Measurements from ENCODE around the gene BAAT. TPM values are rescaled to one million over a fixed set of nuclear protein-coding genes. Genes with fewer than 3 reads are reported as not detected.

The BAAT gene
- total and polyA plus RNA-seq, 2 of the 4 experiments (the other 2 are of a cell fraction), result not detected

DNA sequence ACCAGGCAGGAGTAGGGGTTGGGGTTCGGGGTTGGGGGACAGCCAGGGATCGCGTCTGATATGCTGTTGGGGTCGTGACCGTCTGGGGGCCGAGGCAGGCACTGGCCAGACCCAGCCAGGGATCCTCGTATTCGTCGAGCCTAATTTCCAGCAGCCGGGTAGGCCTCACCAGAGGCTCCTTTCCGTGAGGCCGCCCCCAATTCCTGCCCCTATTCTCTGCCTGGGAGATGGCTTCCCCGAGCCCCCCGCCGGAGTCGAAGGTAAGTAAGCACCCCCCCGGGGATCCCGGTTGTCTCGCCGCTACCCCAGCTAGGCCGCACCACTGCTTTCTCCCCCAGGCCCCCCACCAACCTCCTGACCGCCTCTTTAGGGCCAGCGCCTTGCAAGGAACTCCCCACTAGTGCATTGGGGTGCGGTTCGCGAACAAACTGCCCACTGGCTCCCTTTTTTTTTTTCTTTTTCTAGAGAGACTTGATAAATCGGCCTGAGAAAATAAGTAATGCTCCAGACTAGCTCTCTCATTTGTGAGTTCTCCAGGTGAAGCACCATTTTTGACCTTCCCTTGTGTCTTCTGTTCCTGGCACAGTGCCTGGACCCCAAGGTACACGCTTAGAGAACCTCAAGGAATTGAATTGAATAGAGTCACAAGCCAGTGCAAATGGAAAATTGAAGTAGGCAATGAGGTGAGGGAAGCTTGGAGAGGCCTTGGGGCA, 14.3 kb upstream of the BAAT start:
- Histone ChIP-seq H3K27me3 (ENCODE audit: control insufficient read depth, insufficient read depth, low read length) (no peaks in the 10 kb centered on the region), H2BK15ac (ENCODE audit: low read depth, low read length) (no peak overlapping the region), H2AK5ac (ENCODE audit: low read depth, low read length) (peak overlapping the region; percentile 69; the same call in 1 of the 2 replicates), H4K8ac (ENCODE audit: low read depth in 2 of 2, low read length in 2 of 2) (peak overlapping the region; percentile 36 to 66; a peak in 1 of 4 replicates), H3K23ac (ENCODE audit: low read depth, low read length) (peak overlapping the region; percentile 83), H3K4ac (ENCODE audit: low read depth, low read length) (peak overlapping the region; percentile 66), H3K4me3 (ENCODE audit: insufficient read depth, low read depth, low read length) (peak overlapping the region; percentile 58), H2BK5ac (ENCODE audit: low read depth, low read length, poor library complexity, severe bottlenecking) (peak overlapping the region; percentile 58), H3K9me1 (ENCODE audit: insufficient read depth, low read length) (no peaks in the 10 kb centered on the region), H3K27ac (ENCODE audit: insufficient read depth, low read length) (peak overlapping the region; percentile 65), H4K91ac (ENCODE audit: insufficient read depth, low read depth, low read length) (peak overlapping the region; percentile 62; the same call in 1 of the 2 replicates), H3K14ac (replicated peaks; ENCODE audit: low read depth, low read length) (peak overlapping the region; percentile 84), H3K4me1 (ENCODE audit: control insufficient read depth, insufficient read depth, low read length) (peaks cover 2% of the 10 kb centered on the region), H2BK20ac (ENCODE audit: low read depth, low read length) (no peak overlapping the region), H2AFZ (replicated peaks; ENCODE audit: low read length, poor library complexity) (peak overlapping the region; percentile 93), H3K79me1 (ENCODE audit: low read depth in 1 of 2, low read length in 2 of 2) (peaks cover 32 to 45% of the 10 kb centered on the region in 2 experiments), H3K56ac (ENCODE audit: extremely low read depth, insufficient read depth, low read length) (peak overlapping the region; percentile 30; the same call in 1 of the 2 replicates), H2AK9ac (replicated peaks; ENCODE audit: low read depth, low read length, poor library complexity) (peak overlapping the region; percentile 94), H2BK120ac (ENCODE audit: low read depth, low read length) (no peak overlapping the region), H4K5ac (ENCODE audit: low read depth, low read length) (0 out of 2 replicates have a peak overlapping the region, but pooled peaks have one; percentile 23), H3K4me2 (ENCODE audit: low read depth, low read length) (peak overlapping the region; percentile 97), H3K18ac (ENCODE audit: low read depth, low read length) (no peak overlapping the region), H3K36me3 (ENCODE audit: control insufficient read depth, insufficient read depth, low read length) (peaks cover 18% of the 10 kb centered on the region), H3K9ac (ENCODE audit: low read depth, low read length) (peak overlapping the region; percentile 74), H3K9me3 (ENCODE audit: control insufficient read depth, insufficient read depth, low read length) (peaks cover 2% of the 10 kb centered on the region), H4K20me1 (ENCODE audit: insufficient read depth, low read length) (no peaks in the 10 kb centered on the region)
- intact Hi-C loops (cut with micrococcal nuclease) (loop anchor here (5.0 kb wide), 1 partner anchor 133 kb away; the partner anchor contains the start of gene RNF20), dilution Hi-C loops (cut with HindIII; ENCODE audit: low sequenced_read_pairs, unreplicated experiment) (no loop called here), in situ Hi-C loops (cut with MboI; ENCODE audit: low sequenced_read_pairs) (no loop called here)
- ATAC-seq (ENCODE audit: low read depth) (peak; percentile 24), DNase-seq (no peak)
- BruUV-seq (replicated peaks), result no TSS peak
- ChIA-PET POLR2A (ENCODE audit: unreplicated experiment) (no interaction called here), CTCF (interaction anchor here (0.8 to 1.6 kb wide), 2 partner anchors 11 kb away, joined by 3 to 5 read pairs; no protein-coding TSS in a partner anchor)
- TF ChIP-seq FOS (IDR thresholded peaks at IDR 0.05; ENCODE audit: low read depth, low read length), result no peak
- TF ChIP-seq MXI1 (IDR thresholded peaks at IDR 0.05; ENCODE audit: borderline replicate concordance, low read depth, low read length), result no peak
- no peak for TF ChIP-seq RCOR1 (IDR thresholded peaks at IDR 0.05; ENCODE audit: insufficient replicate concordance, low read length)
- TF ChIP-seq, protein P1, sequence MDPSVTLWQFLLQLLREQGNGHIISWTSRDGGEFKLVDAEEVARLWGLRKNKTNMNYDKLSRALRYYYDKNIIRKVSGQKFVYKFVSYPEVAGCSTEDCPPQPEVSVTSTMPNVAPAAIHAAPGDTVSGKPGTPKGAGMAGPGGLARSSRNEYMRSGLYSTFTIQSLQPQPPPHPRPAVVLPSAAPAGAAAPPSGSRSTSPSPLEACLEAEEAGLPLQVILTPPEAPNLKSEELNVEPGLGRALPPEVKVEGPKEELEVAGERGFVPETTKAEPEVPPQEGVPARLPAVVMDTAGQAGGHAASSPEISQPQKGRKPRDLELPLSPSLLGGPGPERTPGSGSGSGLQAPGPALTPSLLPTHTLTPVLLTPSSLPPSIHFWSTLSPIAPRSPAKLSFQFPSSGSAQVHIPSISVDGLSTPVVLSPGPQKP (IDR thresholded peaks at IDR 0.05; ENCODE audit: borderline replicate concordance, low read depth, low read length), result no peak
- TF ChIP-seq, protein P2, sequence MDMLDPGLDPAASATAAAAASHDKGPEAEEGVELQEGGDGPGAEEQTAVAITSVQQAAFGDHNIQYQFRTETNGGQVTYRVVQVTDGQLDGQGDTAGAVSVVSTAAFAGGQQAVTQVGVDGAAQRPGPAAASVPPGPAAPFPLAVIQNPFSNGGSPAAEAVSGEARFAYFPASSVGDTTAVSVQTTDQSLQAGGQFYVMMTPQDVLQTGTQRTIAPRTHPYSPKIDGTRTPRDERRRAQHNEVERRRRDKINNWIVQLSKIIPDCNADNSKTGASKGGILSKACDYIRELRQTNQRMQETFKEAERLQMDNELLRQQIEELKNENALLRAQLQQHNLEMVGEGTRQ (IDR thresholded peaks at IDR 0.05; ENCODE audit: low read depth, low read length), result no peak
- no peak for TF ChIP-seq CEBPB (IDR thresholded peaks at IDR 0.05; ENCODE audit: low read depth, low read length)
- WGBS, 2 experiments (ENCODE audit: extremely low coverage in 2 of 2, insufficient read length in 1 of 2), result 0% methylated on average over 10 of the region's 28 CpGs; no CpG with 5 or more reads in 1 of the 2 experiments

Measured in IMR-90 (cell line).